NB4 (cell line): ENCODE results near the gene KIF4A.
"Not testable (repeated sequence)": the region's sequence is repeated elsewhere in the genome, so short reads cannot be mapped to it uniquely, and the experiment has no call there.

Source experiments
- DNase-seq: peaks from one replicate; pipeline ENCODE4 v3.0.0; 2010; ENCODE audit warnings: low read depth
- H3K4me3 ChIP-seq: one replicate; pipeline ENCODE4 v1.5.1; 2011; ENCODE audit warnings: mild to moderate bottlenecking, low read depth, low read length, moderate library complexity
- MYC ChIP-seq: IDR thresholded peaks from 2 replicates; pipeline ENCODE4 v1.6.1; 2011; ENCODE audit warnings: low read depth, low read length
- POLR2A ChIP-seq: IDR thresholded peaks from 2 replicates; pipeline ENCODE4 v1.6.1; 2011; ENCODE audit warnings: mild to moderate bottlenecking; ENCODE audit not compliant: insufficient read length; ENCODE audit errors: extremely low read depth
- TF ChIP-seq, protein P1 (sequence below): IDR thresholded peaks from 2 replicates; pipeline ENCODE4 v1.6.1; 2011; ENCODE audit warnings: low read depth, low read length
- TF ChIP-seq, protein P2 (sequence below): IDR thresholded peaks from one replicate; pipeline ENCODE4 v1.5.1; 2012; ENCODE audit warnings: low read depth, low read length

The KIF4A gene

DNA sequence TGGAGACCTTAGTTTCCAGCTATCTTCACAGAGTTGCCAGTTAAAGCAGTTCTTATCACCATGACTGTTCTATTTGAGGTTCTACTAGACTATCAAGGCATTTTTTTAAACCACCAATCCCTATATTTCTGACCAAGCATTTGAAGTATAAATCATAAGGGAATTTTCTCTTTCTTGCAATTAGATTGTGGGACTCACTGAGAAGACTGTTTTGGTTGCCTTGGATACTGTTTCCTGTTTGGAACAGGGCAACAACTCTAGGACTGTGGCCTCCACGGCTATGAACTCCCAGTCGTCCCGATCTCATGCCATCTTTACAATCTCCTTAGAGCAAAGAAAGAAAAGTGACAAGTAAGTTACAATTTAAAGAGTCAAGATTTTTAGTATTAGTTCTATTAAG is 11.8 kb downstream of the KIF4A start:
- TF ChIP-seq, protein P1, sequence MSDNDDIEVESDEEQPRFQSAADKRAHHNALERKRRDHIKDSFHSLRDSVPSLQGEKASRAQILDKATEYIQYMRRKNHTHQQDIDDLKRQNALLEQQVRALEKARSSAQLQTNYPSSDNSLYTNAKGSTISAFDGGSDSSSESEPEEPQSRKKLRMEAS, result no peak
- DNase-seq, result no peak
- H3K4me3 ChIP-seq, result no peak overlapping the region

DNA sequence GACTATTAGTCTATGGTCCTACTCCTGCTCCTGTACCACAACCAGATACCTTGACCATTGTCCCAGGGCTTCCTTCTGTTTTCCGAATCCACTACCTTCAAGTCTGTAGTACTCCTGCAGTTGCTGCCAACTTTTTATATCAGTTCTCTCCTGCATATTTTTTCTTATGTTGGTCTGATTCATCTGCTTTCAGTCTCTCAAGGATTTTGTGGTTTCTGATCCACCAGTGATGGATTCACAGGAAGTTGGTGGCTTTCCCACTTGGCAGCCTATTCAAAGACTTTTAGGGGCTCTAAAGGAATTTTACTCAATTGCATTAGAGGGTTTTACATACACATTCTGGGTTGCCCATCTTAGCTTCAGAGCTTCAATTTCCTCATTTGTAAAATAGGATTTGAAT is 23.6 kb downstream of the KIF4A start:
- no peak overlapping the region for H3K4me3 ChIP-seq
- TF ChIP-seq MYC, result no peak
- TF ChIP-seq, protein P2, sequence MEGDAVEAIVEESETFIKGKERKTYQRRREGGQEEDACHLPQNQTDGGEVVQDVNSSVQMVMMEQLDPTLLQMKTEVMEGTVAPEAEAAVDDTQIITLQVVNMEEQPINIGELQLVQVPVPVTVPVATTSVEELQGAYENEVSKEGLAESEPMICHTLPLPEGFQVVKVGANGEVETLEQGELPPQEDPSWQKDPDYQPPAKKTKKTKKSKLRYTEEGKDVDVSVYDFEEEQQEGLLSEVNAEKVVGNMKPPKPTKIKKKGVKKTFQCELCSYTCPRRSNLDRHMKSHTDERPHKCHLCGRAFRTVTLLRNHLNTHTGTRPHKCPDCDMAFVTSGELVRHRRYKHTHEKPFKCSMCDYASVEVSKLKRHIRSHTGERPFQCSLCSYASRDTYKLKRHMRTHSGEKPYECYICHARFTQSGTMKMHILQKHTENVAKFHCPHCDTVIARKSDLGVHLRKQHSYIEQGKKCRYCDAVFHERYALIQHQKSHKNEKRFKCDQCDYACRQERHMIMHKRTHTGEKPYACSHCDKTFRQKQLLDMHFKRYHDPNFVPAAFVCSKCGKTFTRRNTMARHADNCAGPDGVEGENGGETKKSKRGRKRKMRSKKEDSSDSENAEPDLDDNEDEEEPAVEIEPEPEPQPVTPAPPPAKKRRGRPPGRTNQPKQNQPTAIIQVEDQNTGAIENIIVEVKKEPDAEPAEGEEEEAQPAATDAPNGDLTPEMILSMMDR, result no peak
- TF ChIP-seq, protein P1, result no peak
- TF ChIP-seq POLR2A, result no peak
- DNase-seq, result no peak

DNA sequence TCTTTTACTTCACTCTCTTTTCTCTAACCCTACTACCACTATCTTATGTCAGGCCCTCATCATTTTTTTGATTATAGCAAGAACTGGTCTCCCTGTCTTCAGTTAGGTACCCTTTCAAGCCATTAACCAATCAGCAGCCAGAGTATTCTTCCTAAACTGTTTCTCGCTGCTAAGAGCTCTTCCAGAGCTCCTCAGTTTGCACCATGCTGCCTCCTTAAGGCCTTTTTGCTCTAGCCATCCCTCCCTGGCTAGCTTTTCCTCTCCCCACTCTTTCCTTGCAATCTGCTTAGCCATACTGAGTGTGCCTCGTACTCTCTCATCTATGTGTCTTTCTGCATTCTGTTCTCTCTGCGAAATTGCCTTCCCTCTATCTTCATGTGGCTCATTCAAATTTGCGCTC is 32.9 kb downstream of the KIF4A start:
- DNase-seq, result no peak
- TF ChIP-seq MYC, result no peak
- TF ChIP-seq, protein P1, result no peak
- no peak for TF ChIP-seq POLR2A
- TF ChIP-seq, protein P2, result no peak
- no peak overlapping the region for H3K4me3 ChIP-seq

DNA sequence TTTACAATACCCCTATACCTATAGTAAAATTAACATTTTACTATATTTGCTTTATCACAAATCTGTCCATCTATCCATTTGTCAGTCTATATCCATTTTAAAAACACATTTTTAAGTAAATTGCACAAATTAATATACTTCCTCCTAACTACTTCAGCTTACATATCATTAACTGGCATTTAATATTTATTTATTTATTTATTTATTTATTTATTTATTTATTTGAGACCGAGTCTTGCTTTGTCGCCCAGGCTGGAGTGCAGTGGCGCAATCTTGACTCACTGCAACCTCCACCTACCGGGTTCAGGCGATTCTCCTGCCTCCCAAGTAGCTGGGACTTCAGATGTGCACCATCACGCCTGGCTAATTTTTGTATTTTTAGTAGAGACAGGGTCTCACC is 33.7 kb downstream of the KIF4A start:
- H3K4me3 ChIP-seq, DNase-seq: not testable (repeated sequence)

DNA sequence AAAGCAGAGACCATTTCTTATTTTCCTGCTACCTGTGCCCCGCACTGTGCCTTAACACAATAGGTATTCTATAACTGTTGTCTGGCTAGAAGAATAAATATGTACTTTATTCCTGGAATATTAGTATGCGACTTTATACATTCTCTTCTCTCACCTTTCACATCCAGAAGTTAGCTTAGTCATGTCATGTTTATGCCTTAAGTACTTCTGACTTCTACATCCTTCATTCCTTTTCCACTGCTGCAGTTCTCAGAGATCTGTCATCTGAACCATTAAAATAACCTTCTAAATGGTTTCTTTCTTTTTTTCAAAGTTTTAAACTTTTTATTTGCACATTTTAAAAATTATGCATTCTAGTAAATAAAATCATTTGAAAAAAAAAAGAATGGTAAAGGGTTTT is 34.4 kb downstream of the KIF4A start:
- no peak for TF ChIP-seq MYC
- H3K4me3 ChIP-seq, result no peak overlapping the region
- DNase-seq, result no peak

DNA sequence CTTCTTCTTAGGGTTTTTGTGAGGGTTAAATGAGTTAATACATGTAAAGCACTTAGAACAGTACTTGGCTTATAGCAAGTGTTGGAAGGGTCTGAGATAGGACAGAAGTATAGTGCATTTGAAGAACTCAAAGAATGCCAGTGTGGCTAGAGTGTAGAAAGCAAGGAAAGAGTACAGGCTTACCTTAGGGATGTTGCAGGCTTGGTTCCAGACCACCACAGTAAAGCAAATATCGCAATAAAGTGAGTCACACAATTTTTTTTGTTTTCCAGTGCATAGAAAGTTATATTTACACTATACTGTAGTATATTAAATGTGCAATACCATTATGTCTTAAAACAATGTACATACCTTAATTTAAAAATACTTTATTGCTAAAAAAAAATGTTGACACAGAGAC is 41.3 kb downstream of the KIF4A start:
- no peak overlapping the region for H3K4me3 ChIP-seq
- TF ChIP-seq POLR2A (no peak), MYC (no peak)
- TF ChIP-seq, protein P1, result no peak
- TF ChIP-seq, protein P2, result no peak
- DNase-seq, result no peak

DNA sequence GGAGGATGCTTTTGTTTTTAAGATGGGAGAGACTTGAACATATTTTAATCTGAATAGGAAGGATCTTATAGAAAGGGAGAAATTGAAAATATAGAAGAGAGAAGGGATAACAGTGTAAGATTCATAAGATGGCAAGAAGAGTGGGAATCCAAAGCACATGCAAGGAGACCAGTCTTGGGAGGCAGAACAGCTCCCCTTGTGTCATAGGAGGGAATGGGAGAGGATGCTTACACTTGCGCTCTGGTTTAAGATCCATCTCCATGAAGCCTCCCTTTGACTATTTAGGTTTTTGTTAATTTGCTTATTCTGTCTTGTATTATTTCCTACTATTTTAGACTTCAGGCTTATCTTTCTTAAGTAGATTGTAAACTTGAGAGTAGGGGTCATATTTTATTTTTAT is 42.7 kb downstream of the KIF4A start:
- peak; percentile 1 for DNase-seq
- no peak overlapping the region for H3K4me3 ChIP-seq
- TF ChIP-seq, protein P2, result no peak
- no peak for TF ChIP-seq POLR2A
- TF ChIP-seq, protein P1, result no peak
- no peak for TF ChIP-seq MYC

DNA sequence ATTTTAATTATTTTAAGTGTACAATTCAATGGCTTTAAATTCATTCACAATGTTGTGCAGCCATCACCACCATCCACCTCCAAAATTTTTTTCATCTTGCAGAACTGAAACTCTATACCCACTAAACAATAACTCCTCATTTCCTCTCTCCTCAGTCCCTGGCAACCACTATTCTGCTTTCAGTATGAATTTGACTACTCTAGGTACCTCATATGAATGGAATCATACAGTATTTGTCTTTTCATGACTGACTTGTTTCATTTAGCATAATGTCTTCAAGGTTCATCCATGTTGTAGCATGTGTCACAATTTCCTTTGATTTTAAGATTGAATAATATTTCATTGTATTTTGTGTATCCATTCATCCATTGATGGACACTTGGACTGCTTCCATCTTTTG is 46.9 kb downstream of the KIF4A start:
- TF ChIP-seq, protein P2, result no peak
- TF ChIP-seq, protein P1, result no peak
- TF ChIP-seq MYC, result no peak
- no peak for TF ChIP-seq POLR2A
- H3K4me3 ChIP-seq, result no peak overlapping the region
- DNase-seq, result no peak
